SK-N-SH (cell line): ENCODE results near the gene RPL10. TPM values are rescaled to one million over a fixed set of nuclear protein-coding genes. Genes with fewer than 3 reads are reported as not detected.

ENCODE experiments used
- CTCF ChIA-PET: fragments of 300-600, 350-600 bp; formaldehyde crosslinking; extraction: SDS; loops from one replicate; lab custom pipeline; 2021; lab: Yijun Ruan, JAX
- POLR2A ChIA-PET: fragments of 350-600 bp; sonication (Branson Sonifier 250); formaldehyde crosslinking; extraction: SDS; loops from one replicate; lab custom pipeline; 2020; ENCODE audit warnings: antibody characterized with exemption, inconsistent platforms; lab: Yijun Ruan, JAX
- DNase-seq: peaks from one replicate; pipeline ENCODE4 v3.0.0; 2012
- H2AFZ ChIP-seq: fragments of 200-600 bp; sonication (generic); 2 replicates; pipeline ENCODE4 v1.8.1; 2016; ENCODE audit warnings: antibody characterized with exemption, mild to moderate bottlenecking, low read depth
- H3F3A ChIP-seq: fragments of 200-600 bp; sonication (generic); replicated peaks from 2 replicates; pipeline ENCODE3; 2016; ENCODE audit warnings: antibody characterized with exemption, mild to moderate bottlenecking; ENCODE audit not compliant: insufficient read depth
- H3K27ac ChIP-seq, 2 experiments: fragments of 200-500 bp in 1 of 2; fragments of 200-600 bp in 1 of 2; sonication (Bioruptor generic) in 1 of 2; sonication (generic), shearing (Covaris generic) in 1 of 2; 2 replicates each; pipeline versions ENCODE4 v1.5.1 to v1.6.1; 2014 to 2016; ENCODE audit warnings: low read depth in 2 of 2, inconsistent platforms in 1 of 2, low read length in 1 of 2, mild to moderate bottlenecking in 1 of 2, mixed read lengths in 1 of 2
- H3K27me3 ChIP-seq: fragments of 200-600 bp; sonication (generic), shearing (Covaris generic); 2 replicates; pipeline ENCODE4 v1.6.1; 2016; ENCODE audit warnings: mixed run types; ENCODE audit not compliant: insufficient read depth
- H3K36me3 ChIP-seq, 2 experiments: fragments of 200-500 bp in 1 of 2; fragments of 200-600 bp in 1 of 2; sonication (Bioruptor generic) in 1 of 2; sonication (generic) in 1 of 2; replicated peaks in 1 of 2; 2 replicates each; pipeline versions ENCODE3 to v1.5.1; 2014 to 2016; ENCODE audit warnings: low read length in 1 of 2, mild to moderate bottlenecking in 1 of 2; ENCODE audit not compliant: insufficient read depth in 2 of 2, control insufficient read depth in 1 of 2
- H3K4me1 ChIP-seq, 2 experiments: fragments of 200-500 bp in 1 of 2; fragments of 200-600 bp in 1 of 2; sonication (Bioruptor generic) in 1 of 2; sonication (generic), shearing (Covaris generic) in 1 of 2; 2 replicates each; pipeline versions ENCODE4 v1.5.1 to v1.6.1; 2014 to 2016; ENCODE audit warnings: low read depth in 1 of 2, low read length in 1 of 2, mixed run types in 1 of 2; ENCODE audit not compliant: insufficient read depth in 2 of 2, control insufficient read depth in 1 of 2
- H3K4me2 ChIP-seq: fragments of 200-600 bp; sonication (generic), shearing (Covaris generic); 2 replicates; pipeline ENCODE4 v1.6.1; 2017; ENCODE audit warnings: mixed run types
- H3K4me3 ChIP-seq, 2 experiments: fragments of 200-500 bp in 1 of 2; fragments of 200-600 bp in 1 of 2; sonication (Bioruptor generic) in 1 of 2; sonication (generic), shearing (Covaris generic) in 1 of 2; 2 replicates each; pipeline versions ENCODE4 v1.5.1 to v1.8.1; 2014 to 2016; ENCODE audit warnings: low read depth in 2 of 2, inconsistent platforms in 1 of 2, low read length in 1 of 2, mild to moderate bottlenecking in 1 of 2, mixed read lengths in 1 of 2, moderate library complexity in 1 of 2
- H3K79me2 ChIP-seq: fragments of 200-600 bp; sonication (generic); 2 replicates; pipeline ENCODE4 v1.8.1; 2017; ENCODE audit warnings: mild to moderate bottlenecking; ENCODE audit not compliant: insufficient read depth
- H3K9ac ChIP-seq: fragments of 200-600 bp; sonication (generic); 2 replicates; pipeline ENCODE4 v1.6.1; 2017; ENCODE audit warnings: mixed run types
- H3K9me2 ChIP-seq: fragments of 200-600 bp; sonication (generic); 2 replicates; pipeline ENCODE4 v1.6.1; 2017; ENCODE audit warnings: mixed run types
- H3K9me3 ChIP-seq: fragments of 200-600 bp; sonication (generic); 2 replicates; pipeline ENCODE4 v1.6.1; 2017; ENCODE audit warnings: mixed run types, mild to moderate bottlenecking, moderate library complexity
- H4K20me1 ChIP-seq: fragments of 200-600 bp; sonication (generic); 2 replicates; pipeline ENCODE4 v1.6.1; 2017; ENCODE audit warnings: mild to moderate bottlenecking, mixed run types; ENCODE audit not compliant: insufficient read depth
- CHD2 ChIP-seq: fragments of 150-350 bp; IDR thresholded peaks from 2 replicates; pipeline ENCODE4 v1.6.1; 2018; ENCODE audit warnings: low read length; ENCODE audit not compliant: partially characterized antibody
- EZH2phosphoT487 ChIP-seq: fragments of 200-600 bp; sonication (generic); IDR thresholded peaks from 2 replicates; pipeline ENCODE4 v1.6.1; 2017; ENCODE audit warnings: low read depth, mixed run types, mild to moderate bottlenecking, antibody characterized with exemption, moderate library complexity, borderline replicate concordance
- FOSL2 ChIP-seq: IDR thresholded peaks from 2 replicates; pipeline ENCODE4 v1.4.0; 2012; ENCODE audit warnings: low read depth, mild to moderate bottlenecking, moderate library complexity, borderline replicate concordance
- GATA2 ChIP-seq: sonication (generic); formaldehyde crosslinking; IDR thresholded peaks from 2 replicates; pipeline ENCODE4 v1.5.0; 2020; ENCODE audit warnings: mild to moderate bottlenecking, missing genetic modification reagents
- JUND ChIP-seq: IDR thresholded peaks from 2 replicates; pipeline ENCODE4 v1.4.0; 2012
- MXI1 ChIP-seq: IDR thresholded peaks from 2 replicates; pipeline ENCODE4 v1.6.1; 2012; ENCODE audit warnings: mild to moderate bottlenecking, low read depth, low read length, improper control_type of control experiment
- RAD21 ChIP-seq: IDR thresholded peaks from 2 replicates; pipeline ENCODE4 v1.6.1; 2012; ENCODE audit warnings: mild to moderate bottlenecking, low read length
- RFX5 ChIP-seq: IDR thresholded peaks from 2 replicates; pipeline ENCODE4 v1.6.1; 2012; ENCODE audit warnings: mild to moderate bottlenecking, improper control_type of control experiment, low read length
- TAF1 ChIP-seq: IDR thresholded peaks from 2 replicates; pipeline ENCODE4 v1.6.1; 2012; ENCODE audit warnings: low read depth, mild to moderate bottlenecking, low read length, moderate library complexity, borderline replicate concordance
- YY1 ChIP-seq: IDR thresholded peaks from 2 replicates; pipeline ENCODE4 v1.4.0; 2012; ENCODE audit warnings: low read depth, mild to moderate bottlenecking
- WGBS: methylation state at CpG from one replicate; pipeline ENCODE4 v1.1.6; 2017; ENCODE audit warnings: low lambda C conversion rate; 5-methylcytosine and 5-hydroxymethylcytosine counted together
- polyA plus RNA-seq, 3 experiments: library from polyadenylated mRNA; depleted of rRNA; stranded (reverse); fragments of >200 nt; gene quantifications; 2 replicates each; pipeline ENCODE4 v1.2.3, GENCODE V29; 2012
- TF ChIP-seq, protein P1 (sequence below): fragments of 150-350 bp; IDR thresholded peaks from 2 replicates; pipeline ENCODE4 v1.6.1; 2016; ENCODE audit warnings: mild to moderate bottlenecking, low read depth, low read length
- TF ChIP-seq, protein P2 (sequence below): fragments of 150-350 bp; IDR thresholded peaks from 2 replicates; pipeline ENCODE4 v1.6.1; 2017; ENCODE audit warnings: antibody characterized with exemption, low read length, low read depth, borderline replicate concordance
- TF ChIP-seq, protein P3 (sequence below): IDR thresholded peaks from 2 replicates; pipeline ENCODE4; 2012
- TF ChIP-seq, protein P4 (sequence below): IDR thresholded peaks from 2 replicates; pipeline ENCODE4 v1.6.1; 2012; ENCODE audit warnings: mild to moderate bottlenecking, low read depth, low read length, moderate library complexity

Gene RPL10
- polyA plus RNA-seq, 1 of the 3 experiments (the other 2 are of a cell fraction), result 4,562 TPM

DNA sequence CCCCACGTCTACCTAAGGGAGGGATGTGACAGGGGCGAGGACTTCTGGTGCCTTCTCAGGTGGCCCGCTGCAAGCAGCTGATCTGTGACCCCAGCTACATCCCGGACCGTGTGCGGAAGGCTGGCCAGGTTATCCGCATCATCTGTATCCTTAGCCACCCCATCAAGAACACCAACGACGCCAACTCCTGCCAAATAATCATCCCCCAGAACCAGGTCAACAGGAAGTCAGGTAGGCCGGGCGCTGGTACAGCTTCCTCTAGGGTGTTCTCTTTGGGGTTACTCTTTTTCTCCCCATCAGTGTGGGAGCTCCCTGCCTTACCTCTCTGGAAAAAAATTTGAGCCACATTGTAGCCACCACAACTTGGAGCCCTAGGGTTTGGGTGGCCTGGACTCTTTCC, 43.4 kb downstream of the RPL10 start:
- 67% methylated on average over 2 of the region's 11 CpGs for WGBS
- ChIA-PET POLR2A (interaction anchor here (0.8 kb wide), 1 partner anchor 18 kb away, joined by 3 read pairs; no protein-coding TSS in a partner anchor), CTCF (interaction anchor here (1.3 to 1.6 kb wide), 2 partner anchors 11 to 86 kb away, joined by 4 to 5 read pairs; no protein-coding TSS in a partner anchor)
- Histone ChIP-seq H2AFZ (no peak overlapping the region), H3K9me2 (no peaks in the 10 kb centered on the region), H3K4me3 (no peak overlapping the region), H3F3A (peaks cover 4% of the 10 kb centered on the region), H3K4me1 (peaks cover 0 to 25% of the 10 kb centered on the region in 2 experiments; a peak in 1 of 4 replicates), H3K9me3 (no peaks in the 10 kb centered on the region), H3K79me2 (peaks cover 55% of the 10 kb centered on the region), H3K9ac (no peak overlapping the region), H4K20me1 (peaks cover 29% of the 10 kb centered on the region; the same call in 1 of the 2 replicates), H3K27ac (no peak overlapping the region; a peak in 1 of 4 replicates), H3K27me3 (no peaks in the 10 kb centered on the region; the same call in 1 of the 2 replicates), H3K36me3 (peaks cover 0 to 20% of the 10 kb centered on the region in 2 experiments), H3K4me2 (no peak overlapping the region)
- TF ChIP-seq, protein P1, sequence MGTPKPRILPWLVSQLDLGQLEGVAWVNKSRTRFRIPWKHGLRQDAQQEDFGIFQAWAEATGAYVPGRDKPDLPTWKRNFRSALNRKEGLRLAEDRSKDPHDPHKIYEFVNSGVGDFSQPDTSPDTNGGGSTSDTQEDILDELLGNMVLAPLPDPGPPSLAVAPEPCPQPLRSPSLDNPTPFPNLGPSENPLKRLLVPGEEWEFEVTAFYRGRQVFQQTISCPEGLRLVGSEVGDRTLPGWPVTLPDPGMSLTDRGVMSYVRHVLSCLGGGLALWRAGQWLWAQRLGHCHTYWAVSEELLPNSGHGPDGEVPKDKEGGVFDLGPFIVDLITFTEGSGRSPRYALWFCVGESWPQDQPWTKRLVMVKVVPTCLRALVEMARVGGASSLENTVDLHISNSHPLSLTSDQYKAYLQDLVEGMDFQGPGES, result no peak
- TF ChIP-seq, protein P2, sequence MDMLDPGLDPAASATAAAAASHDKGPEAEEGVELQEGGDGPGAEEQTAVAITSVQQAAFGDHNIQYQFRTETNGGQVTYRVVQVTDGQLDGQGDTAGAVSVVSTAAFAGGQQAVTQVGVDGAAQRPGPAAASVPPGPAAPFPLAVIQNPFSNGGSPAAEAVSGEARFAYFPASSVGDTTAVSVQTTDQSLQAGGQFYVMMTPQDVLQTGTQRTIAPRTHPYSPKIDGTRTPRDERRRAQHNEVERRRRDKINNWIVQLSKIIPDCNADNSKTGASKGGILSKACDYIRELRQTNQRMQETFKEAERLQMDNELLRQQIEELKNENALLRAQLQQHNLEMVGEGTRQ, result no peak
- TF ChIP-seq, protein P3, sequence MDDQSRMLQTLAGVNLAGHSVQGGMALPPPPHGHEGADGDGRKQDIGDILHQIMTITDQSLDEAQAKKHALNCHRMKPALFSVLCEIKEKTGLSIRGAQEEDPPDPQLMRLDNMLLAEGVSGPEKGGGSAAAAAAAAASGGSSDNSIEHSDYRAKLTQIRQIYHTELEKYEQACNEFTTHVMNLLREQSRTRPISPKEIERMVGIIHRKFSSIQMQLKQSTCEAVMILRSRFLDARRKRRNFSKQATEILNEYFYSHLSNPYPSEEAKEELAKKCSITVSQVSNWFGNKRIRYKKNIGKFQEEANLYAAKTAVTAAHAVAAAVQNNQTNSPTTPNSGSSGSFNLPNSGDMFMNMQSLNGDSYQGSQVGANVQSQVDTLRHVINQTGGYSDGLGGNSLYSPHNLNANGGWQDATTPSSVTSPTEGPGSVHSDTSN, result no peak
- TF ChIP-seq TAF1 (no peak), RFX5 (no peak), CHD2 (no peak), FOSL2 (no peak), MXI1 (no peak), RAD21 (no peak), YY1 (no peak), EZH2phosphoT487 (no peak), JUND (no peak), GATA2 (CRISPR knock-in tag) (no peak)
- TF ChIP-seq, protein P4, sequence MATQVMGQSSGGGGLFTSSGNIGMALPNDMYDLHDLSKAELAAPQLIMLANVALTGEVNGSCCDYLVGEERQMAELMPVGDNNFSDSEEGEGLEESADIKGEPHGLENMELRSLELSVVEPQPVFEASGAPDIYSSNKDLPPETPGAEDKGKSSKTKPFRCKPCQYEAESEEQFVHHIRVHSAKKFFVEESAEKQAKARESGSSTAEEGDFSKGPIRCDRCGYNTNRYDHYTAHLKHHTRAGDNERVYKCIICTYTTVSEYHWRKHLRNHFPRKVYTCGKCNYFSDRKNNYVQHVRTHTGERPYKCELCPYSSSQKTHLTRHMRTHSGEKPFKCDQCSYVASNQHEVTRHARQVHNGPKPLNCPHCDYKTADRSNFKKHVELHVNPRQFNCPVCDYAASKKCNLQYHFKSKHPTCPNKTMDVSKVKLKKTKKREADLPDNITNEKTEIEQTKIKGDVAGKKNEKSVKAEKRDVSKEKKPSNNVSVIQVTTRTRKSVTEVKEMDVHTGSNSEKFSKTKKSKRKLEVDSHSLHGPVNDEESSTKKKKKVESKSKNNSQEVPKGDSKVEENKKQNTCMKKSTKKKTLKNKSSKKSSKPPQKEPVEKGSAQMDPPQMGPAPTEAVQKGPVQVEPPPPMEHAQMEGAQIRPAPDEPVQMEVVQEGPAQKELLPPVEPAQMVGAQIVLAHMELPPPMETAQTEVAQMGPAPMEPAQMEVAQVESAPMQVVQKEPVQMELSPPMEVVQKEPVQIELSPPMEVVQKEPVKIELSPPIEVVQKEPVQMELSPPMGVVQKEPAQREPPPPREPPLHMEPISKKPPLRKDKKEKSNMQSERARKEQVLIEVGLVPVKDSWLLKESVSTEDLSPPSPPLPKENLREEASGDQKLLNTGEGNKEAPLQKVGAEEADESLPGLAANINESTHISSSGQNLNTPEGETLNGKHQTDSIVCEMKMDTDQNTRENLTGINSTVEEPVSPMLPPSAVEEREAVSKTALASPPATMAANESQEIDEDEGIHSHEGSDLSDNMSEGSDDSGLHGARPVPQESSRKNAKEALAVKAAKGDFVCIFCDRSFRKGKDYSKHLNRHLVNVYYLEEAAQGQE, result no peak
- no peak for DNase-seq
